Glutamatergic neuron (in vitro differentiated cells): ENCODE results near the gene UBAC1. TPM values are rescaled to one million over a fixed set of nuclear protein-coding genes. Genes with fewer than 3 reads are reported as not detected.

Source experiments
- DNase-seq: peaks from one replicate; pipeline ENCODE4 v3.0.0; 2022
- H3K27ac Mint-ChIP-seq: one replicate; pipeline ENCODE4 v1.8.0; 2020; ENCODE audit warnings: mild to moderate bottlenecking, mixed read lengths, inconsistent platforms; ENCODE audit not compliant: unreplicated experiment
- H3K27me3 Mint-ChIP-seq: one replicate; pipeline ENCODE4 v1.8.0; 2020; ENCODE audit warnings: mild to moderate bottlenecking, moderate library complexity, mixed read lengths, inconsistent platforms; ENCODE audit not compliant: unreplicated experiment
- H3K36me3 Mint-ChIP-seq: one replicate; pipeline ENCODE4 v1.8.0; 2020; ENCODE audit warnings: mild to moderate bottlenecking, mixed read lengths, inconsistent platforms; ENCODE audit not compliant: unreplicated experiment
- H3K4me1 Mint-ChIP-seq: one replicate; pipeline ENCODE4 v1.8.0; 2020; ENCODE audit warnings: mild to moderate bottlenecking, low read depth, mixed read lengths, inconsistent platforms; ENCODE audit not compliant: unreplicated experiment
- H3K4me3 Mint-ChIP-seq: one replicate; pipeline ENCODE4 v1.8.0; 2020; ENCODE audit warnings: mild to moderate bottlenecking, mixed read lengths, inconsistent platforms; ENCODE audit not compliant: unreplicated experiment
- H3K9me3 Mint-ChIP-seq: one replicate; pipeline ENCODE4 v1.8.0; 2020; ENCODE audit warnings: mild to moderate bottlenecking, moderate library complexity, mixed read lengths, inconsistent platforms; ENCODE audit not compliant: unreplicated experiment
- CTCF ChIP-seq: fragments of 200-600 bp; sonication (generic); IDR thresholded peaks from one replicate; pipeline ENCODE4 v1.5.0; 2021; ENCODE audit not compliant: partially characterized antibody, unreplicated experiment
- total RNA-seq: library from RNA; stranded (reverse); fragmentation: NEBNext Ultra II Directional; extraction: Animal tissue kit (Norgen Biotek cat#: 25700); gene quantifications from one replicate; pipeline ENCODE4 v1.2.1, GENCODE V29; 2021; ENCODE audit not compliant: unreplicated experiment

UBAC1 gene
- total RNA-seq, 1 donor from 2014 or later: 48.4 TPM

GRCh38 chr9:135907006-135907430 lies 54.2 kb downstream of the UBAC1 start:
- H3K4me3 Mint-ChIP-seq: no peak overlapping the region
- peak; percentile 63 for DNase-seq
- no peak overlapping the region for H3K27ac Mint-ChIP-seq
- no peak for TF ChIP-seq CTCF
- H3K4me1 Mint-ChIP-seq: peaks cover 35% of the 10 kb centered on the region
- H3K27me3 Mint-ChIP-seq: peaks cover 12% of the 10 kb centered on the region
- H3K36me3 Mint-ChIP-seq: peaks cover 30% of the 10 kb centered on the region
- peaks cover 26% of the 10 kb centered on the region for H3K9me3 Mint-ChIP-seq

- peaks cover 40% of the 10 kb centered on the region for H3K4me1 Mint-ChIP-seq
- H3K27me3 Mint-ChIP-seq: peaks cover 10% of the 10 kb centered on the region
- peaks cover 25% of the 10 kb centered on the region for H3K36me3 Mint-ChIP-seq
- no peak for TF ChIP-seq CTCF
- DNase-seq: peak; percentile 48
- peaks cover 28% of the 10 kb centered on the region for H3K9me3 Mint-ChIP-seq
- H3K4me3 Mint-ChIP-seq: peak overlapping the region; percentile 92
- H3K27ac Mint-ChIP-seq: peak overlapping the region; percentile 96
Observed at GRCh38 chr9:135906291-135907005, 54.7 kb downstream of the UBAC1 start.

- peak overlapping the region; percentile 92 for H3K4me3 Mint-ChIP-seq
- peak overlapping the region; percentile 96 for H3K27ac Mint-ChIP-seq
- peaks cover 16% of the 10 kb centered on the region for H3K36me3 Mint-ChIP-seq
- TF ChIP-seq CTCF: no peak
- peaks cover 42% of the 10 kb centered on the region for H3K4me1 Mint-ChIP-seq
- no peak for DNase-seq
- peaks cover 25% of the 10 kb centered on the region for H3K9me3 Mint-ChIP-seq
- H3K27me3 Mint-ChIP-seq: peaks cover 10% of the 10 kb centered on the region
Observed at GRCh38 chr9:135905380-135906258, 55.6 kb downstream of the UBAC1 start.

- Mint-ChIP-seq H3K27me3 (peaks cover 8% of the 10 kb centered on the region), H3K4me3 (peak overlapping the region; percentile 56), H3K27ac (no peak overlapping the region), H3K4me1 (peaks cover 47% of the 10 kb centered on the region), H3K36me3 (peaks cover 5% of the 10 kb centered on the region), H3K9me3 (peaks cover 20% of the 10 kb centered on the region)
- TF ChIP-seq CTCF: no peak
- no peak for DNase-seq
Observed at GRCh38 chr9:135903786-135904520, 57.2 kb downstream of the UBAC1 start.
